ENCODE results near the gene IL17RA. TPM values are rescaled to one million over a fixed set of nuclear protein-coding genes. Genes with fewer than 3 reads are reported as not detected.

IL17RA gene
- polyA plus RNA-seq, 1 donor from 2014 or later: 0.52 TPM

- Histone ChIP-seq H3K4me2 (ENCODE audit: low read length) (no peak overlapping the region), H3K9me3 (ENCODE audit: low read length) (no peaks in the 10 kb centered on the region), H4K20me1 (ENCODE audit: insufficient read depth) (no peaks in the 10 kb centered on the region), H3K9me2 (ENCODE audit: insufficient read depth, low read length) (no peaks in the 10 kb centered on the region), H2AFZ (ENCODE audit: low read depth, low read length) (no peak overlapping the region), H3K79me2 (replicated peaks; ENCODE audit: insufficient read depth, low read length) (no peaks in the 10 kb centered on the region), H3F3A (ENCODE audit: insufficient read depth, low read length, poor library complexity, severe bottlenecking) (no peaks in the 10 kb centered on the region), H3K36me3 (ENCODE audit: insufficient read depth, low read length) (peaks cover 6% of the 10 kb centered on the region), H3K27ac (ENCODE audit: low read length) (no peak overlapping the region), H3K9ac (ENCODE audit: low read length) (no peak overlapping the region), H3K4me3 (ENCODE audit: low read length) (no peak overlapping the region), H3K27me3 (ENCODE audit: insufficient read depth, low read depth, low read length) (no peaks in the 10 kb centered on the region)
- TF ChIP-seq MXI1 (conservative IDR thresholded peaks at IDR 0.05; ENCODE audit: poor library complexity, severe bottlenecking) (no peak), EZH2 (IDR thresholded peaks at IDR 0.05; ENCODE audit: borderline replicate concordance, insufficient read depth, low read length, poor library complexity, severe bottlenecking) (no peak), REST (IDR thresholded peaks at IDR 0.05; ENCODE audit: borderline replicate concordance) (no peak), EP300 (conservative IDR thresholded peaks at IDR 0.05; ENCODE audit: poor library complexity, severe bottlenecking) (no peak), TAF1 (IDR thresholded peaks at IDR 0.05; ENCODE audit: low read depth) (no peak), SMC3 (conservative IDR thresholded peaks at IDR 0.05; ENCODE audit: poor library complexity) (no peak), POLR2AphosphoS5 (IDR thresholded peaks at IDR 0.05) (no peak), CTCF (IDR thresholded peaks at IDR 0.05; ENCODE audit: poor library complexity, severe bottlenecking) (no peak), RAD21 (conservative IDR thresholded peaks at IDR 0.05) (no peak)
These were observed 58.3 kb downstream of the IL17RA start for GRCh38 chr22:17143101-17143500.

GRCh38 chr22:17143826-17144225 lies 59.0 kb downstream of the IL17RA start:
- Histone ChIP-seq H2AFZ (ENCODE audit: low read depth, low read length) (no peak overlapping the region), H3K36me3 (ENCODE audit: insufficient read depth, low read length) (peaks cover 6% of the 10 kb centered on the region), H3F3A (ENCODE audit: insufficient read depth, low read length, poor library complexity, severe bottlenecking) (no peaks in the 10 kb centered on the region), H3K4me2 (ENCODE audit: low read length) (no peak overlapping the region), H3K4me3 (ENCODE audit: low read length) (no peak overlapping the region), H3K9ac (ENCODE audit: low read length) (no peak overlapping the region), H4K20me1 (ENCODE audit: insufficient read depth) (no peaks in the 10 kb centered on the region), H3K9me2 (ENCODE audit: insufficient read depth, low read length) (no peaks in the 10 kb centered on the region), H3K9me3 (ENCODE audit: low read length) (no peaks in the 10 kb centered on the region), H3K27ac (ENCODE audit: low read length) (no peak overlapping the region), H3K27me3 (ENCODE audit: insufficient read depth, low read depth, low read length) (no peaks in the 10 kb centered on the region), H3K79me2 (replicated peaks; ENCODE audit: insufficient read depth, low read length) (no peaks in the 10 kb centered on the region)
- TF ChIP-seq EZH2 (IDR thresholded peaks at IDR 0.05; ENCODE audit: borderline replicate concordance, insufficient read depth, low read length, poor library complexity, severe bottlenecking) (no peak), REST (IDR thresholded peaks at IDR 0.05; ENCODE audit: borderline replicate concordance) (no peak), POLR2AphosphoS5 (IDR thresholded peaks at IDR 0.05) (no peak), MXI1 (conservative IDR thresholded peaks at IDR 0.05; ENCODE audit: poor library complexity, severe bottlenecking) (no peak), RAD21 (conservative IDR thresholded peaks at IDR 0.05) (no peak), CTCF (IDR thresholded peaks at IDR 0.05; ENCODE audit: poor library complexity, severe bottlenecking) (no peak), SMC3 (conservative IDR thresholded peaks at IDR 0.05; ENCODE audit: poor library complexity) (no peak)
